GM21825 (cell line): ENCODE data around the gene MT1E.
"Not testable (repeated sequence)": the region's sequence is repeated elsewhere in the genome, so short reads cannot be mapped to it uniquely, and the experiment has no call there.

ENCODE experiments used
- ATAC-seq: cut with Tn5 transposase; IDR thresholded peaks from one replicate; pipeline ENCODE4 v1.9.1; 2021; ENCODE audit warnings: mild to moderate bottlenecking, moderate library complexity; ENCODE audit not compliant: unreplicated experiment

The MT1E gene

GRCh38 chr16:56643080-56643778 is 17.6 kb downstream of the MT1E start:
- ATAC-seq: no peak

GRCh38 chr16:56643833-56644232 is 18.3 kb downstream of the MT1E start:
- ATAC-seq: no peak

- ATAC-seq: no peak
Measured at GRCh38 chr16:56645311-56645710, 19.7 kb downstream of the MT1E start.

- no peak for ATAC-seq
Measured at GRCh38 chr16:56645838-56646237, 20.3 kb downstream of the MT1E start.

- no peak for ATAC-seq
Measured at GRCh38 chr16:56647641-56648431, 22.3 kb downstream of the MT1E start.

- no peak for ATAC-seq
Measured at GRCh38 chr16:56649271-56649670, 23.7 kb downstream of the MT1E start.

GRCh38 chr16:56649820-56650219 is 24.2 kb downstream of the MT1E start:
- no peak for ATAC-seq

- ATAC-seq: no peak
Measured at GRCh38 chr16:56651586-56651985, 26.0 kb downstream of the MT1E start, which contains the start of gene MT1B. Gene MT1B (plus strand): TSS chr16:56651886. CDS start chr16:56651954, 68 bp downstream.

- ATAC-seq: no peak
Measured at GRCh38 chr16:56652600-56652999, 27.0 kb downstream of the MT1E start.

- no peak for ATAC-seq
Measured at GRCh38 chr16:56653218-56653617, 27.6 kb downstream of the MT1E start.

GRCh38 chr16:56657555-56658326 is 32.2 kb downstream of the MT1E start, which contains the start of gene MT1F:
Gene MT1F (plus strand): TSS chr16:56657959. CDS start chr16:56658059, 100 bp downstream.
- no peak for ATAC-seq

GRCh38 chr16:56658327-56658875 is 32.8 kb downstream of the MT1E start:
- no peak for ATAC-seq

GRCh38 chr16:56662357-56663354 is 37.1 kb downstream of the MT1E start:
- no peak for ATAC-seq

GRCh38 chr16:56664506-56664905 is 38.9 kb downstream of the MT1E start:
- no peak for ATAC-seq

- ATAC-seq: not testable (repeated sequence)
Measured at GRCh38 chr16:56665286-56666261, 40.0 kb downstream of the MT1E start.

GRCh38 chr16:56667581-56668571 is 42.3 kb downstream of the MT1E start, which contains the start of gene MT1G:
Gene MT1G (minus strand): TSS chr16:56668065. CDS start chr16:56667993, 72 bp downstream.
- ATAC-seq: no peak
